Iris pigment epithelial cell (primary cell): ENCODE data around the gene ZNF620.
"Not testable (repeated sequence)": the region's sequence is repeated elsewhere in the genome, so short reads cannot be mapped to it uniquely, and the experiment has no call there.

Source experiments
- DNase-seq: peaks from one replicate; pipeline ENCODE4 v3.0.0-alpha.2; 2011; ENCODE audit warnings: low read depth

The ZNF620 gene

DNA sequence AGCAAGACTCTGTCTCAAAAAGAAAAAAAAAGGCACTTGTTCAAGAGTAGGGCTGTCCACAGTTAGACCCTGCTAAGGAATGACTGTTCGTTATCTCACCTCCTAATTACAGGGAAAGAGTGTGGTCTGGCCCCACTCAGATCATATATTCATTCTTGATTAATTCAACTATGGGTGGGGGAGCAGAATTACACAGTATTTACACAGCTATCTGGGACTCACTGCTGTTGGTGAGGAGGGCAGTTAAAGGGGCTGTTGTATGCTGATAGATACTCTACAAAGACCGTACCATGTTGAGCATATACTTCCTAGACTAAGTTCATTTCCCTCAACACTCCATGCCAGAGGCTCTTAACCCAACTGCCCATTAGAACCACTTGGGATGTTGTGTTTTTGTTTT is 3.8 kb upstream of the ZNF620 start:
- DNase-seq: no peak

DNA sequence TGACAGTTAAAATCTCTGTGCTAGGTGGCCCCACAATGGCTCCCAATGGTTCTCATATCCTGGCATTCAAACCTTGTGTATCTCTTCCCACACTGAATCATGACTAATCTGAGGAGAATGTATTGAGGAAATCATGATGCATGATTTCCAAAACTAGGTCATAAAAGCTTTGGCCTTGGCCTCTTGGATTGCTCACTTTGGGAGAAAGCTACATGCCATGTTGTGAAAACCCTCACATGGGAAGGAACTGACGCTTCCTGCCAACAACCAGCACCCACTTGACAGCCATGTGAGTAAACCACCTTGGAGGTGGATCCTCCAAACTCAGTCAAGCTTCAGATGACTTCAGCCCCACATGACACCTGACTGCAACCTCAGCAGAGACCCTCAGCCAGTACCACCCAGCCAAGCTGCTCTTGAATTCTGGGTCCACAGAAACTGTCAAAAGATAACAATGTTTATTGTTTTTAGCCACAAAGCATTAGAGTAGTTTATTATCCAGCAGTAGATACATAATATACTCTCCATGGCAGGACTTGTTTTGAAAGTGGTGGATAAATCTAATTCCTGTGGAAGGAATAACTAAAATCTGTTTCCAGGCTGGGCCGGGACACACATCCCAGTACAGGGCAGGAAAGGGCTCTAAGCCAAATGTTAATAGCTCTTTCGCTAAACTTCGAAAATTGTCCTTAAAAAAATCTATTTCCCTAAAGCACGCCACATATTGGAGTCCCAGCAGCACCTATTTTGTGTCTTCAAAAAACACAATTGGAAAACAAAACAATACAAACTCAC is 1.0 kb upstream of the ZNF620 start:
- peak; percentile 97 for DNase-seq

DNA sequence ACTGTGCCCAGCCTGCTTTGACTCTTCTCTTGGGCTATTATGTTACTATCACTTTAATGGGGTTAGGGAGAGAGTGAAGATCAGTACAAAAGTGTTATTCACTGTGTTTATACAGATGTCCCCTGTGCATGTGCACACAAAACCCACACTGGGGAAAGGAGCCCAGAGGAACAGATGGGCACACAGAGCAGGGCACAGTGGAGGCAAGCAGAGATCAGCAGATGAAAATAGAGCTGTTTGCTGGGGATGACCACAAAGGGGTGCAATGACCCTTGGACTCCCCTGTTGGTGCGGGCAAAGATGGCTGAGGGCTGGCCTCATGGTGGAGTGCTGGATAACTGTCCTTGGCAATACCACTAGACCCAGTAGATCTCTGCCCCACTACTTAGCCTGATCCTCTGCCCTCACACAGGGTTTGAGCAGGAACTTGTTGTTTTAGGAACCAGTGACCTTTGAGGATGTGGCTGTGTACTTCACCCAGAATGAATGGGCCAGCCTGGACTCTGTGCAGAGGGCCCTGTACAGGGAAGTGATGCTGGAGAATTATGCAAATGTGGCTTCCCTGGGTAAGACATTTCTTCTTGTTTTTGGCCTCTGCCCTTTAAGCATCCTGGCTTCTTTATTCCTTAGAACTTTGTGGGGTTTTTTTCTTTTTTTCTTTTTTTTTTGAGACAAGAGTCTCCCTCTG is 5.3 kb downstream of the ZNF620 start:
- no peak for DNase-seq

DNA sequence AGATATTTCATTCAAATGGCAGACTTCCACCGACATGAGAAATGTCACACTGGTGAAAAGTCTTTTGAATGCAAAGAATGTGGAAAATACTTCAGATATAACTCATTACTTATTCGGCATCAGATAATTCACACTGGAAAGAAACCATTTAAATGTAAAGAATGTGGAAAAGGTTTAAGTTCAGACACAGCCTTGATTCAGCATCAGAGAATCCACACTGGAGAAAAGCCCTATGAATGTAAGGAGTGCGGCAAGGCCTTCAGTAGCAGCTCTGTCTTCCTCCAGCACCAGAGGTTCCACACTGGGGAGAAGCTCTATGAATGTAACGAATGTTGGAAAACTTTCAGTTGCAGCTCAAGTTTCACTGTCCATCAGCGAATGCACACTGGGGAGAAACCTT is 10.4 kb downstream of the ZNF620 start:
- peak; percentile 81 for DNase-seq

DNA sequence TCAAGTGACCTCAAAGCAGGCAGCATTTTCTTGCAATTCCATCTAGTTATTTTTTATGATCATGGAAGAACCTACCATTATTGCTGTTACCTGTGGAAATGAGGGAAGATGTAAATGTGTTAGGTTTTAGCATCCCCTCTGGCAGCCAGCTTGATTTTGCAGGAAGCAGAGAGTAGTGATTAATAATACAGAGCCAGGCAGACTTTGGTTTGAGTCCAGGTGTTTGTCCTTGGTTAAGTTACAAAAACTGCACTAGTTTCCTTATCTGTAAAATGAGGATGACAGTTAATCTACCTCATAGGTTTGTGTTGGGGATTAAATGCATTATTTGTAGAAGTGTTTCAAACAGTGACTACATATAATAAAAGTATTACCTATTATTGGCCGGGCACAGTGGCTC is 12.2 kb downstream of the ZNF620 start:
- no peak for DNase-seq

DNA sequence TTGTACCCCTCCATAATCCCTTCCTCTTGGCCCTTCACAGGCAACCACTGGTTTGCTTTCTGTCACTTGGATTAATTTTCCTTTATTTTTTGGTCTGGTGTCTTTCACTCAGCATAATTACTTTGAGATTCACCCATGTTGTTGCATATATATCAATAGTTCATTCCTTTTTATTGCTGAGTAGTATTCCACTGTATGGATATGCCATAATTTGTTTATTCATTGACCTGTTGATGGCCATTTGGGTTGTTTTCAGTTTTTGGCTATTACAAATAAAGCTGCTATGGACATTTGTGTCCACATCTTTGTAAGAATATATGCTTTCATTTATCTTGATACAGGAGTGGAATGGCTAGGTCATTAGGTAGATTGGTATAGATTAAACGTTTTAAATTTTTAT is 13.0 kb downstream of the ZNF620 start:
- DNase-seq: no peak

DNA sequence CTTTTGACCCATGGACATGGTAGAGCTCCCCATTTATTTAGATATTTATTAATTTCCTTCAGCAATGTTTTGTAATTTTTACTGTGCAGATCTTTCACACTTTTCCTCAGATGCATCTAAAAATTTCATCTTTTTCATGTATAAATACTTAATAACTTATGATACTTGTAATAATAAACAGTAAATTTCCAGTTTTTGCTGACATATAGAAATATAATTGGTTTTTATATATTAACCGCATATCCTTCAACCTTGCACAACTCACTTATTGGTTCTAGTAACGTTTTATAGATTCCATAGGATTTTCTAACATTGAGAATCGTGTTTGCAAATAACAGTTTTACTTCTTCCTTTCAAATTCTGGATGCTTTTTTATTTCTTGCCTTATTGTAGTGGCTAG is 15.4 kb downstream of the ZNF620 start:
- no peak for DNase-seq

DNA sequence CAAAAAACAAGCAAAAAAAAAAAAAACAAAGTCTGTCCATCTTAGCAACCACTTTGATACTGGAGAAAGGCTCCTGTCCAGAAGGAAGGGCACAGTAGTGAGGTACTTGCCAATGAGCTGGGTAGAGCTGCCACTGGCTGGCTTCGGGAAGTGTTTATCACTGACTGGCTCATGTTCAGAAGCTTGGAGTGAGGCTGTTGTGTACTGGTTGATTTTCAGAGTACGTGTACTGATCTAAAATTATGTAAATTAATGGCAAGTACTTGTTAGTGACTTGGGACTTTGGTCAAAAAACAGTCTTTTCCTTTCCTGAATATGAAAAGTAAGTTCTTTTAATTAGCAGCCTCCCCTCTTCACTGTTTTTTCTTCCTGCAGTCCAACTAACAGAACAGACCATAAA is 17.9 kb downstream of the ZNF620 start:
- no peak for DNase-seq

DNA sequence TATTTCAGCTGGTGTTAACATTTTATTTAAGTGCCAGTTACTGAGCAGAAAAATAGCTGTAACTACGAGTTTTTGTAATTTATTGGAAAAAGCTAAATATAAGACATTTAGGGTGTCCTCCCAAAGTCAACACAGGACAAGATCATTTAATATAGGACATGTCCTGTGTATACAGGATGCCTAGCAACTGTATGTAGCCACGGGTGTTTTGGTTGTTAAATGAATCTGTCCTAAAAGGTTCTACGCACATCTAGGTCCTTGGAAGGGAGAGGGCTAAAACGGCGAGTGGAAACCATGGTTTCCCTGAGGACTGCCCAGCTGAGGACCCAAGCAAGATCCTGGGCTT is 18.4 kb downstream of the ZNF620 start:
- peak; percentile 10 for DNase-seq

DNA sequence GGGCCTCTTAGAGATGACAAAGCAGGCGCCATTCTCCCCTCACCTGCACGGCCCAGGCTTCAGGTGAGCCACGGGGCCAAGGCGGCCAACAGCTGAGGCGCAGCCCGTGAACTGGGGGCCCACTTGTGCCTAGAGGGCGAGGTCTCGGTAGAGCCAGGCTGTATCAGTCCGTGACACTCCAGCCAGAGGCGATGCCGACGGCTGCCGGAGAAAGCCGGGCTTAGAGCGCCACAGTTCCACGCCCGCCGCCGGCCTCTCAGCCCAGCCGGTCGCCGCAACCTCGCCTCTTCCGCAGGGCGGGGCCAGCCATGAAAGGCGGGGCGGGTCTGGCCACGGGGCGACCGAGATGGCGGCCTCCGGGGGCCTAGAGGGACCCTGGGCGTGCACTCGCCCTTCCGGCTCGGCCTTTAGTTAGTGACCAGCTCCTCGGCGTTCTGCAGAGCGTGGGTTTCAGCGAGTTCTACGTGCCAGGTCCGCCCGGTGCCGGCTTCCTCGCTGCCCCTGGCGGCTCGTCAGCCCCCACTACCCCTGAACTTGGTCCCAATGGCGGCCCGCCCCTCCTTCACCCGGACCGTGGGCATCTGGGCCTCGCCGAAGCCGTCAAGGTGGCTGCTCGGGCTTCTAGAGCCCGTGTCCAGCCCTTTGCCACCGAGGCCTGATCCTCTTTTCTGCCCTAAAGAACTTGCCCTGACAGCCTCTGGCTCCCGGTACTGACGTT is 18.9 kb downstream of the ZNF620 start, which contains the start of gene ZNF621:
ZNF621 (plus strand) TSS at position 393 of the 718 bp plus-strand sequence. CDS start 881 bp downstream, outside the sequence.
- peak; percentile 82 for DNase-seq

DNA sequence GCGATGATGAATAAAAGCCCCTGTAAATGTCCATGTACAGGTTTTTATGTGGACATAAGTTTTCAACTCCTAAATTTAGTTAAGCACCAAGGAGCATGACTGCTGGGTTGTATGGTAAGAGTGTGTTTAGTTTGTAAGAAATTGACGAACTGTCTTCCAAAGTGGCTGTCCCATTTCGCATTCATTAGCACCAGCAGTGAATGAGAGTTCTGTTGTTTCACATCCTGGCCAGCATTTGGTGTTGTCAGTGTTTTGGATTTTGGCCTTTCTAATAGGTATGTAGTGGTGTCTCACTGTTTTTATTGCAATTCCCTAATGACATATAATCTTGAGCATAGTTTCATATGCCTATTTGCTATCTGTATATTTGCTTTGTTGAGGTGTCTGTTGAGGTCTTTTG is 22.6 kb downstream of the ZNF620 start:
- no peak for DNase-seq

DNA sequence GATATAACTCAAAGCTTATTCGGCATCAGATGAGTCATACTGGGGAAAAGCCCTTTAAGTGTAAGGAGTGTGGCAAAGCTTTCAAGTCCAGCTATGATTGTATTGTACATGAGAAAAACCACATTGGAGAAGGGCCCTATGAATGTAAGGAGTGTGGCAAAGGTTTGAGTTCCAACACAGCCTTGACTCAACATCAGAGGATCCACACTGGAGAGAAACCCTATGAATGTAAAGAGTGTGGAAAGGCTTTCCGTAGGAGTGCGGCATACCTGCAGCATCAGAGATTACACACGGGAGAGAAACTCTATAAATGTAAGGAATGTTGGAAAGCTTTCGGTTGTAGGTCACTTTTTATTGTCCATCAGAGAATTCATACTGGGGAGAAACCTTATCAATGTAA is 26.4 kb downstream of the ZNF620 start:
- no peak for DNase-seq

DNA sequence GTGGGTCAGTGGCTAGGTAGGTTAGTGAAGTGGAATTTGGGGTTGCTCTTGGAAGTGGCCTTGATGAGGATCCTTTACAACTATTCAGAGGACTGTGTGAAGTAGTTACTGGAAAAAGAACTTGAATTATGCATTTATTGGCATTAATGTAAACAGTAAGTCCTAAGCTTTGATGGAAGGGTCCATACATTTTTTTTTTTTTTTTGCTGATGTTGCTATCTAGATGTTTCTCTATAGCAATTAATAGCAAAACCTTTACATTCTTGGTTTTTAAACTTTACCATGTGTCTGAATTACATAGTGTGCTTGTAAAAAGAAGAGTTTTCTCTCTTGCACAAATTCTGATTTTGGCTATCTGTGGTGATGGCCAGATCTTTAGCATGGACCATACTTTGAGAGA is 28.4 kb downstream of the ZNF620 start:
- DNase-seq: no peak

DNA sequence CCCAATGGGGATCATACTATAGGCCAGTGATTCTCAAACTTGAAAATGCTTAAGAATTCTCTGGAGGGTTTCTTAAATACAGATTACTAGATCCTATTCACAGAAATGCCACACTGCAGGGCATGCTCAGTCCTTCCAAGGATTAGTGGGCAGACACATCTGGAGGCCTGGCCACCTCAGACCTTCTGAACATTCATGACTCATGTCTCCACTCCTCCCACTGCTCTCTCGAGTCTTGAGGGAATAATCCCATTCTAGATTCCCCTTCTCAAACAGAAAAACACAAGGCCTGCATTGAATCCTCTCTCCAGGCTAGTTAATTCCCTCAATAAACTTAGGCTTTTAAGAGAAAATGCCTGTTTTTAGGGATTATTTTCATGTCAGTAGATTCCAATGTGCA is 41.0 kb downstream of the ZNF620 start:
- peak; percentile 68 for DNase-seq

DNA sequence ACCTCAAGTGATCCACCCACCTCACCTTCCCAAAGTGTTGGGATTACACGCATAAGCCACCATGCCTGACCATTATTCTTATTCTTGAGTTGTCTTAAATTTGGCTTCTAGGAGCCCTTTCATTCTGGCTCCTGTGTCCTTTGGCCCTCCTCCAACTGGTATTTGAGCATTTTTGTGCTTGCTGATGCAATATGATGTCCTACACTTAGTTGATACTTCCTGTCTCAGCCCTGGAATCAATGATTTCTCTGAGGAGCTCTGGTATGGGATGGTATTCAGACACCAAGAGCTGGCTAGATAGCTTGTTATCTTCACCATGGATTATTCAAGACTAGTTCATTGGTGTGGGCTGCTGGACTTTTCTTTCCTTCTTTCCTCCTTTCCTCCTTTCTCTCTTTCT is 44.3 kb downstream of the ZNF620 start:
- DNase-seq: no peak

DNA sequence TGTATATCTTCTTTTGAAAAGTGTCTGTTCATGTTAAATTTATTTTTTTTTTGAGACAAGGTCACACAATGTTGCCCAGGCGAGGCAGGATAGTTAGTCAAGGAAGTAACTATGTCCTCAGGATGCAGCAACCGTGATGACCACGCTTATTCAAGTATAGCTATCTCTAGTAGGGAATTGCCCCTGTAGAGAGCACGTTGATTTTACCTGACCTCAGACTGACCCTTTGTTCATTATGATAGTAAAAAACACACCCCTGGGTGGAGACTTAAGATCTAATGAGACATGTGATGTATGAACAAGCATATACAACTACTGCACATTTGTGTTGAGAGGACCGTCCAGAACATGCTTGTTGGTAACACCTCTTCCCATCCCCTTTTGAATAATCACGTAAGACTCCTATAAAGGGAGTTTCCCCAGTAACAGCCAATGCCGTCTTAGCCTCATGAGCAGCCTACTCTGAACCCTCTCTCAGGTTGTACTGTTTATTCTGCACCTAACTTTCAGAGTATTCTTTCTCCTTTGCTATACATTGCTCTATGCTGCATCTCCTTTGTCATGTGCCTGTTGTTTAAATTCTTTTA is 51.8 kb downstream of the ZNF620 start:
- DNase-seq: no peak

DNA sequence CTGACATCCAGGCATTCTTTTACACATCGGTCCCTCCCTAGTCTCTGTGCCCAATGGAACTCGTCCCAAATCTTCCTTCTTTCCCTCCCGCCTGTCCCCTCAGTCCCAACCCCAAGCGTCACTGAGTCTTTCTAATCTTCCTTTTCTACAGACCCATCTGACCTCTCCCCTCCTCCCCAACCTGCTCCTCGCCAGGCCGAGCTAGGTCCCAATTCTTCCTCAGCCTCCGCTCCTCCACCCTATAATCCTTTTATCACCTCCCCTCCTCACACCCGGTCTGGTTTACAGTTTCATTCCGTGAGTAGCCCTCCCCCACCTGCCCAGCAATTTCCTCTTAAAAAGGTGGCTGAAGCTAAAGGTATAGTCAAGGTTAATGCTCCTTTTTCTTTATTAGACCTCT is 56.6 kb downstream of the ZNF620 start:
- DNase-seq: not testable (repeated sequence)

DNA sequence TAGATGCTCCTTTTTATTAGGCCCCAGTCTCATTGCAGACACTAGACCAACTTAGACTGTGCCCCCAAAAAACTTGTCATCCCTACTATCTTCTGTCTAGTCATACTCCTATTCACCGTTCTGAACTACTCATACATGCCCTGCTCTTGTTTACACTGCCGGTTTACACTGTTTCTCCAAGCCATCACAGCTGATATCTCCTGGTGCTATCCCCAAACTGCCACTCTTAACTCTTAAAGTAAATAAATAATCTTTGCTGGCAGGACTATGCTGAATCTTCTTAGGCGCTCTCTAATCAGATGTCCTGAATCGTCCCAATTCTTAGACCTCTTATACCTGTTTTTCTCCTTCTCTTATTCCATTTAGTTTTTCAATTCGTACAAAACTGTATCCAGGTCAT is 59.8 kb downstream of the ZNF620 start:
- DNase-seq: not testable (repeated sequence)

DNA sequence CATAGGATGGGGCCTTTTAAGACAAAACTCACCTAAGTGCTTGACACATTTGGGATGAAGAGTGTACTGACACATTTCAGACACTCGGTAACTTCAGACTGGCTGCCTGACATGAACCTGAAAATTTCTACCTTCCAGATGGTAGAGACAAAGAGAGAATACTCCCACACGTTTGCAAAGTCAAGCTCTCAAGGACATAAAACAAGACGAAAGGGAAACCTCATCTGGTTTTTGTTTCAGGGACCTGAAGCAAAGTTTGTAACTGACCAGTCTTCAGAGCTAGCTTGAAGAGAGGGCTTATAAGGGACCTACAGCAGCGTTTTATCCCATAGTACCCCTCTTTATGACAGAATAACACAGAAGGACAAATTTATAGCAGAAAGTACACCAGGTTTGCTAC is 60.9 kb downstream of the ZNF620 start:
- DNase-seq: no peak
